Measurements from ENCODE around the gene SLC25A42. TPM values are rescaled to one million over a fixed set of nuclear protein-coding genes. Genes with fewer than 3 reads are reported as not detected.

The SLC25A42 gene
- polyA plus RNA-seq, 2 of the 4 experiments (the other 2 are of a cell fraction) = 0.92 to 1.3 TPM

- 76% methylated on average over 8 of the region's 10 CpGs for WGBS (ENCODE audit: missing lambda C conversion rate)
- no peak overlapping the region for H3K4me3 ChIP-seq
- no peak overlapping the region for H3K27ac ChIP-seq
- ChIA-PET CTCF (interaction anchor here (0.8 to 2.9 kb wide), 7 partner anchors 10 to 70 kb away, joined by 3 to 21 read pairs (median 4); no protein-coding TSS in a partner anchor), POLR2A (no interaction called here)
- H3K4me2 ChIP-seq = no peak overlapping the region
- DNase-seq (ENCODE audit: low read depth in 1 of 2, low spot score in 1 of 2) (no peak), FAIRE-seq (no peak), ATAC-seq (no peak)
- TF ChIP-seq FOSB (CRISPR knock-in tag; IDR thresholded peaks at IDR 0.05) = no peak
- TF ChIP-seq ZFP36 (IDR thresholded peaks at IDR 0.05; ENCODE audit: borderline replicate concordance, partially characterized antibody) = peak; percentile 58
- no peak for TF ChIP-seq RFX5 (IDR thresholded peaks at IDR 0.05)
- no peak for TF ChIP-seq RARB (CRISPR knock-in tag; IDR thresholded peaks at IDR 0.05)
- no peak for TF ChIP-seq TFCP2L1 (CRISPR knock-in tag; IDR thresholded peaks at IDR 0.05)
- no peaks in the 10 kb centered on the region for H3K9me3 ChIP-seq
- H3K4me1 ChIP-seq = no peaks in the 10 kb centered on the region
Observed at GRCh38 chr19:19155495-19156219, 91.9 kb downstream of the SLC25A42 start.

GRCh38 chr19:19157808-19158207, 94.0 kb downstream of the SLC25A42 start:
- CTCF ChIA-PET = interaction anchor here (1.3 to 2.9 kb wide), 3 partner anchors 10 to 18 kb away, joined by 3 to 21 read pairs (median 8); no protein-coding TSS in a partner anchor
- no peaks in the 10 kb centered on the region for H3K4me1 ChIP-seq
- POLR2A ChIA-PET = no interaction called here
- no peak overlapping the region for H3K27ac ChIP-seq
- no peak overlapping the region for H3K4me3 ChIP-seq
- DNase-seq (ENCODE audit: low read depth in 1 of 2, low spot score in 1 of 2) = no peak
- TF ChIP-seq ELK1 (IDR thresholded peaks at IDR 0.05; ENCODE audit: low read depth, low read length) = no peak
- no peak for TF ChIP-seq HOXA7 (CRISPR knock-in tag; IDR thresholded peaks at IDR 0.05)
- TF ChIP-seq PBX3 (IDR thresholded peaks at IDR 0.05) = no peak
- TF ChIP-seq TP53 (CRISPR knock-in tag; IDR thresholded peaks at IDR 0.05) = no peak
- no peak for TF ChIP-seq CHD2 (IDR thresholded peaks at IDR 0.05; ENCODE audit: low read length, partially characterized antibody)
- TF ChIP-seq CEBPB (IDR thresholded peaks at IDR 0.05) = no peak
- no peak for TF ChIP-seq TFCP2L1 (CRISPR knock-in tag; IDR thresholded peaks at IDR 0.05)
- TF ChIP-seq CHD4 (IDR thresholded peaks at IDR 0.05; ENCODE audit: borderline replicate concordance) = no peak
- no peak for TF ChIP-seq HOXB5 (CRISPR knock-in tag; IDR thresholded peaks at IDR 0.05)
- no peak for TF ChIP-seq NFE2L2 (conservative IDR thresholded peaks at IDR 0.05; ENCODE audit: low read length)
- TF ChIP-seq HEYL (CRISPR knock-in tag; IDR thresholded peaks at IDR 0.05) = no peak
- no peak for TF ChIP-seq ZNF302 (CRISPR knock-in tag; IDR thresholded peaks at IDR 0.05)
- H3K4me2 ChIP-seq = no peak overlapping the region
- no peak for FAIRE-seq
- no peaks in the 10 kb centered on the region for H3K9me3 ChIP-seq
- no peak for ATAC-seq
- WGBS (ENCODE audit: missing lambda C conversion rate) = 81% methylated on average over 6 of the region's 6 CpGs

GRCh38 chr19:19159534-19159933, 95.7 kb downstream of the SLC25A42 start:
- 81% methylated on average over 4 of the region's 4 CpGs for WGBS (ENCODE audit: missing lambda C conversion rate)
- FAIRE-seq (no peak), ATAC-seq (no peak)

More at GRCh38 chr19:19159534-19159933, 95.7 kb downstream of the SLC25A42 start:
- no peak for TF ChIP-seq GATA3 (IDR thresholded peaks at IDR 0.05; ENCODE audit: borderline replicate concordance)
- no peak for TF ChIP-seq HEYL (CRISPR knock-in tag; IDR thresholded peaks at IDR 0.05)
- no peak for TF ChIP-seq ZFP36 (IDR thresholded peaks at IDR 0.05; ENCODE audit: borderline replicate concordance, partially characterized antibody)
- no peak for TF ChIP-seq CHD4 (IDR thresholded peaks at IDR 0.05; ENCODE audit: borderline replicate concordance)
- TF ChIP-seq HES2 (IDR thresholded peaks at IDR 0.05) = no peak
- TF ChIP-seq ELK1 (IDR thresholded peaks at IDR 0.05; ENCODE audit: low read depth, low read length) = no peak
- no peak for TF ChIP-seq RCOR1 (IDR thresholded peaks at IDR 0.05; ENCODE audit: low read depth, low read length)
- TF ChIP-seq HOXB13 (CRISPR knock-in tag; IDR thresholded peaks at IDR 0.05; ENCODE audit: low read depth) = no peak
- no peak for TF ChIP-seq CEBPB (IDR thresholded peaks at IDR 0.05)
- H3K4me3 ChIP-seq = no peak overlapping the region
- DNase-seq (ENCODE audit: low read depth in 1 of 2, low spot score in 1 of 2) = no peak
- CTCF ChIA-PET = interaction anchor here (1.4 kb wide), 1 partner anchor 13 kb away, joined by 8 read pairs; no protein-coding TSS in a partner anchor
- H3K4me2 ChIP-seq = no peak overlapping the region
- POLR2A ChIA-PET = no interaction called here
- H3K27ac ChIP-seq = no peak overlapping the region
- no peaks in the 10 kb centered on the region for H3K4me1 ChIP-seq
- no peaks in the 10 kb centered on the region for H3K9me3 ChIP-seq
